ENCODE measurements around the gene GFAP. TPM values are rescaled to one million over a fixed set of nuclear protein-coding genes. Genes with fewer than 3 reads are reported as not detected.

GFAP gene
- total RNA-seq, 1 donor from 2014 or later: not detected

GRCh38 chr17:44941712-44942331 is 26.5 kb upstream of the GFAP start:
- peak overlapping the region; percentile 27 for H3K4me2 ChIP-seq (ENCODE audit: low read length)

GRCh38 chr17:44940768-44941167 is 25.5 kb upstream of the GFAP start:
- no peak overlapping the region for H3K4me3 Mint-ChIP-seq (ENCODE audit: unreplicated experiment)
- no peak for FAIRE-seq

More at GRCh38 chr17:44941712-44942331, 26.5 kb upstream of the GFAP start:
- peaks cover 11% of the 10 kb centered on the region for H3K4me1 ChIP-seq (ENCODE audit: insufficient read depth, low read length)
- no peaks in the 10 kb centered on the region for H3K36me3 ChIP-seq (ENCODE audit: insufficient read depth, low read length)
- H3K27ac ChIP-seq (ENCODE audit: low read depth, low read length): no peak overlapping the region
- no peak overlapping the region for H3K4me3 ChIP-seq (ENCODE audit: insufficient read depth, low read depth, low read length)
- Mint-ChIP-seq H3K4me3 (ENCODE audit: unreplicated experiment) (no peak overlapping the region), H3K4me1 (ENCODE audit: low read depth, unreplicated experiment) (peaks cover 2% of the 10 kb centered on the region), H3K9me3 (ENCODE audit: unreplicated experiment) (peaks cover 5% of the 10 kb centered on the region), H3K36me3 (ENCODE audit: low read depth, unreplicated experiment) (no peaks in the 10 kb centered on the region), H3K27me3 (ENCODE audit: low read depth, unreplicated experiment) (no peaks in the 10 kb centered on the region), H3K27ac (ENCODE audit: unreplicated experiment) (no peak overlapping the region)
- FAIRE-seq (no peak), DNase-seq (ENCODE audit: low read depth) (no peak)
- TF ChIP-seq CTCF (IDR thresholded peaks at IDR 0.05; ENCODE audit: insufficient read depth, low read depth, low read length): no peak
- no peak for TF ChIP-seq EZH2 (IDR thresholded peaks at IDR 0.05; ENCODE audit: insufficient read depth, low read length)
- peaks cover 99% of the 10 kb centered on the region for H3K79me2 ChIP-seq (ENCODE audit: insufficient read depth, low read length)
- peaks cover 3% of the 10 kb centered on the region for H4K20me1 ChIP-seq (ENCODE audit: insufficient read depth, low read length)
- no peaks in the 10 kb centered on the region for H3K9me3 ChIP-seq (ENCODE audit: insufficient read depth, low read depth, low read length)
- no peak overlapping the region for H3K9ac ChIP-seq (ENCODE audit: low read length)
- peak overlapping the region; percentile 39 for H2AFZ ChIP-seq (ENCODE audit: low read depth, low read length)
- H3K27me3 ChIP-seq (ENCODE audit: insufficient read depth, low read length): no peaks in the 10 kb centered on the region

More at GRCh38 chr17:44940768-44941167, 25.5 kb upstream of the GFAP start:
- Histone ChIP-seq H3K4me1 (ENCODE audit: insufficient read depth, low read length) (peaks cover 11% of the 10 kb centered on the region), H3K4me2 (ENCODE audit: low read length) (peak overlapping the region; percentile 38), H3K9ac (ENCODE audit: low read length) (no peak overlapping the region), H3K79me2 (ENCODE audit: insufficient read depth, low read length) (peaks cover 95% of the 10 kb centered on the region), H3K27me3 (ENCODE audit: insufficient read depth, low read length) (no peaks in the 10 kb centered on the region), H4K20me1 (ENCODE audit: insufficient read depth, low read length) (peaks cover 3% of the 10 kb centered on the region), H2AFZ (ENCODE audit: low read depth, low read length) (no peak overlapping the region), H3K27ac (ENCODE audit: low read depth, low read length) (no peak overlapping the region), H3K9me3 (ENCODE audit: insufficient read depth, low read depth, low read length) (no peaks in the 10 kb centered on the region), H3K4me3 (ENCODE audit: insufficient read depth, low read depth, low read length) (no peak overlapping the region), H3K36me3 (ENCODE audit: insufficient read depth, low read length) (peaks cover 2% of the 10 kb centered on the region)
- Mint-ChIP-seq H3K9me3 (ENCODE audit: unreplicated experiment) (peaks cover 5% of the 10 kb centered on the region), H3K4me1 (ENCODE audit: low read depth, unreplicated experiment) (peaks cover 2% of the 10 kb centered on the region), H3K27ac (ENCODE audit: unreplicated experiment) (no peak overlapping the region), H3K27me3 (ENCODE audit: low read depth, unreplicated experiment) (no peaks in the 10 kb centered on the region), H3K36me3 (ENCODE audit: low read depth, unreplicated experiment) (no peaks in the 10 kb centered on the region)
- TF ChIP-seq CTCF (IDR thresholded peaks at IDR 0.05; ENCODE audit: insufficient read depth, low read depth, low read length) (no peak), EZH2 (IDR thresholded peaks at IDR 0.05; ENCODE audit: insufficient read depth, low read length) (no peak)
- no peak for DNase-seq (ENCODE audit: low read depth)

All from astrocyte (in vitro differentiated cells and primary cell).